ENCODE data around the gene CCT8L2.
"Not testable (repeated sequence)": the region's sequence is repeated elsewhere in the genome, so short reads cannot be mapped to it uniquely, and the experiment has no call there.

DNA sequence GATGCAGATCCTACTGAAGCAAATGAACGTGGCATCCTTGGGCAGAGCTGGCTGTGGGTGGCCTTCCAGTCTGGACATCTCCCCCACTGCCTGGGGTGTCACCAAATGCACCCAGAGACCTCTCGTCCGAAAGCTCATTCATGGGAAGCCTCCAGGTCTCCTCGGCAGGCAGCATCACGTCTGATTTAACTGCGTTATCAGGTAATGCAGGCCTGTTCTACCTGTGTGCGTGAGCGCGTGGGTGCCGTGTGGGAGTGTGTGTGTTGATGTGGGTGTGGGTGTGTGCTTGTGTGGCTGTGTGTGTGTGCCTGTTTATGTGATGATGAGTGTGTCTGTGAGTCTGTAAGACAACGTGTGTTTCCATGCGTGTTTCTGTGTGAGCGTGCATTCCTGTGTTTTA, 35.1 kb downstream of the CCT8L2 start:
- TF ChIP-seq, protein P1, sequence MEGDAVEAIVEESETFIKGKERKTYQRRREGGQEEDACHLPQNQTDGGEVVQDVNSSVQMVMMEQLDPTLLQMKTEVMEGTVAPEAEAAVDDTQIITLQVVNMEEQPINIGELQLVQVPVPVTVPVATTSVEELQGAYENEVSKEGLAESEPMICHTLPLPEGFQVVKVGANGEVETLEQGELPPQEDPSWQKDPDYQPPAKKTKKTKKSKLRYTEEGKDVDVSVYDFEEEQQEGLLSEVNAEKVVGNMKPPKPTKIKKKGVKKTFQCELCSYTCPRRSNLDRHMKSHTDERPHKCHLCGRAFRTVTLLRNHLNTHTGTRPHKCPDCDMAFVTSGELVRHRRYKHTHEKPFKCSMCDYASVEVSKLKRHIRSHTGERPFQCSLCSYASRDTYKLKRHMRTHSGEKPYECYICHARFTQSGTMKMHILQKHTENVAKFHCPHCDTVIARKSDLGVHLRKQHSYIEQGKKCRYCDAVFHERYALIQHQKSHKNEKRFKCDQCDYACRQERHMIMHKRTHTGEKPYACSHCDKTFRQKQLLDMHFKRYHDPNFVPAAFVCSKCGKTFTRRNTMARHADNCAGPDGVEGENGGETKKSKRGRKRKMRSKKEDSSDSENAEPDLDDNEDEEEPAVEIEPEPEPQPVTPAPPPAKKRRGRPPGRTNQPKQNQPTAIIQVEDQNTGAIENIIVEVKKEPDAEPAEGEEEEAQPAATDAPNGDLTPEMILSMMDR (IDR thresholded peaks at IDR 0.05): not testable (repeated sequence)
- not testable (repeated sequence) for TF ChIP-seq BHLHE40 (IDR thresholded peaks at IDR 0.05; ENCODE audit: low read depth, low read length); SMC3 (IDR thresholded peaks at IDR 0.05); MAFK (IDR thresholded peaks at IDR 0.05; ENCODE audit: partially characterized antibody); HOXB5 (CRISPR knock-in tag; IDR thresholded peaks at IDR 0.05); RAD21 (conservative IDR thresholded peaks at IDR 0.05 in 1 of 2, IDR thresholded peaks at IDR 0.05 in 1 of 2); CHD4 (IDR thresholded peaks at IDR 0.05; ENCODE audit: borderline replicate concordance); ZSCAN20 (CRISPR knock-in tag; IDR thresholded peaks at IDR 0.05)
